ENCODE measurements around the gene IGFLR1.

DNA sequence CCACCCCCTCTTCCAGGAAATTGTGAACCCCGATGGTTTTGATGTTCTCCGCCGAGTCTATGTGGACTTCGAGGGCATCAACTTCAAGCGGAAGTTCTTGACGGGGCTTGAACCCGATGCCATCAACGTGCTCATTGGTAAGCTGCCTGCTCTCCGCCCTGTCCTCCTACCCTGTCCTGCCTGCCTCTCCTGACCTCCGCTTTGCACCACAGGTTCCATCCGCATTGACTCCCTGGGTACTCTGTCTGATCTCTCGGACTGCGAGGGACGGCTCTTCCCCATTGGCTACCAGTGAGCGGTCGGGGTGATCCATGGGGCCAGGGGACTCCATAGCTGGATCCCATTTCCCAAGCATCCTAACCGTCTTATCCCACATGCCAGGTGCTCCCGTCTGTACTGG is 11.9 kb downstream of the IGFLR1 start:
- TF ChIP-seq, protein P1, sequence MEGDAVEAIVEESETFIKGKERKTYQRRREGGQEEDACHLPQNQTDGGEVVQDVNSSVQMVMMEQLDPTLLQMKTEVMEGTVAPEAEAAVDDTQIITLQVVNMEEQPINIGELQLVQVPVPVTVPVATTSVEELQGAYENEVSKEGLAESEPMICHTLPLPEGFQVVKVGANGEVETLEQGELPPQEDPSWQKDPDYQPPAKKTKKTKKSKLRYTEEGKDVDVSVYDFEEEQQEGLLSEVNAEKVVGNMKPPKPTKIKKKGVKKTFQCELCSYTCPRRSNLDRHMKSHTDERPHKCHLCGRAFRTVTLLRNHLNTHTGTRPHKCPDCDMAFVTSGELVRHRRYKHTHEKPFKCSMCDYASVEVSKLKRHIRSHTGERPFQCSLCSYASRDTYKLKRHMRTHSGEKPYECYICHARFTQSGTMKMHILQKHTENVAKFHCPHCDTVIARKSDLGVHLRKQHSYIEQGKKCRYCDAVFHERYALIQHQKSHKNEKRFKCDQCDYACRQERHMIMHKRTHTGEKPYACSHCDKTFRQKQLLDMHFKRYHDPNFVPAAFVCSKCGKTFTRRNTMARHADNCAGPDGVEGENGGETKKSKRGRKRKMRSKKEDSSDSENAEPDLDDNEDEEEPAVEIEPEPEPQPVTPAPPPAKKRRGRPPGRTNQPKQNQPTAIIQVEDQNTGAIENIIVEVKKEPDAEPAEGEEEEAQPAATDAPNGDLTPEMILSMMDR (conservative IDR thresholded peaks at IDR 0.05) = no peak
- no peak for TF ChIP-seq ZFX (IDR thresholded peaks at IDR 0.05)

All from C4-2B (cell line).